Islet precursor cell (in vitro differentiated cells): Measurements from ENCODE around the gene ROCK2.
"Not testable (repeated sequence)": the region's sequence is repeated elsewhere in the genome, so short reads cannot be mapped to it uniquely, and the experiment has no call there.

ENCODE experiments used
- DNase-seq: peaks from one replicate; pipeline ENCODE4 v3.0.0-alpha.2; 2018

The ROCK2 gene

DNA sequence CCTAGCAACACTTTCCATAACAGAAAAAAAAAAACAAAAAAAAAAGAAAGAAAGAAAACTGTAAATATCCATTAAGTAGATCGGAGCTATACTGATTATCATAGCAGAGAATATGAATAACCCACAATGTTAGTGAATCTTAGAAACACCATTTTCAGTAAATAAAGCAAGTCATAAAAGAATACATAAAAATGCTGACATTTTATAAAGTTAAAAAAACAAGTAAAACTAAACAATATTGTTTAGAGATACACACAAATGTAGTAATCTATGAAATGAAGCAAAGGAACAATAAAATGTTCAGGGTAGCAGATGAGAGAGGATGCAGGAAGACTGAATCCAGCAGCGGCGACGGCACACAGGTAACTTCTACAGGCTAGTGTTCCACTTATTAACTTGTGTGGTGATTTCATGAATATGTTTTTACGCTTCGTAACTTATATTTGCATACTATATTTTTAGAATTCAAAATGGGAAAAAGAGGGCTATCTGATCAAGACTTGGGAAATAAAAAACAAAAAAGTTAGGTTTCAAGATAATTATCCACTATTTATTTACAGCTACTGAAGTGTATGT lies 4.8 kb downstream of the ROCK2 start:
- DNase-seq, result no peak

GRCh38 chr2:11338580-11338979 lies 5.9 kb downstream of the ROCK2 start:
- DNase-seq, result no peak

- DNase-seq, result no peak
Measured at GRCh38 chr2:11337909-11338308, 6.5 kb downstream of the ROCK2 start.

DNA sequence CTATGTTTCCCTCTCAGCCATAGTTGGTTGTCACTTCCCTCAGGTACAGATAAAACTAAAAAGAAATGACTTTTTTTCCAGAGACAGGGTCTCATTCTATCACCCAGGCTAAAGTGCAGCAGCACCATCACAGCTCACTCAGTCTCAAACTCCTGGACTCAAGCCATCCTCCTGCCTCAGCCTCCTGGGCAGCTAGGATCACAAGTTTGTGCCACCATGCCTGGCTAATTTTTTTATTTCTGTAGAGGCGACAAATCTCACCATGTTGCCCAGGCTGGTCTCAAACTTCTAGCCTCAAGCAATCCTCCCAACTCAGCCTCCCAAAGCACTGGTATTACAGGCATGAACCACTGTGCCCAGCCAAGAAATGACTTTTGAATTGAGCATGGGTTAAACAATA lies 8.2 kb downstream of the ROCK2 start:
- no peak for DNase-seq

- no peak for DNase-seq
Measured at GRCh38 chr2:11333427-11334183, 10.8 kb downstream of the ROCK2 start.

GRCh38 chr2:11332596-11332995 lies 11.8 kb downstream of the ROCK2 start:
- no peak for DNase-seq

- no peak for DNase-seq
Measured at GRCh38 chr2:11330457-11331142, 13.8 kb downstream of the ROCK2 start.

DNA sequence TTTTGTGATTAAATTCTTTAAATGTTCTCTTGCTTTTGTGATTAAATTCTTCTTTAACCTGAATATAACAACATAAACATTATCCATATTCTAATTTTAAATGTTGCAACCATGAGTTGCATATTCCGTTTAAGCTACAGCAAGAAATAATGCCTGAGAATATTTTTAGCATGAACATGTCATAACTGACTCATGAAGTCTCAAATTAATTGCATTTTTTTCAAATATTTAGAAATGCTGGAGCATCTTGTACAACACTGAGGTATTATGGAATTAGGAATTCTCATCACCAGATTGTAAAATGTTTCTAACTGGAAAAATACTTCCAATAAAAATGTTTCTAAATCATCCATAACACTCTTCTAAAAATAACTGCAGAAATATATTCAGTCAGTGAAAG lies 14.7 kb downstream of the ROCK2 start:
- no peak for DNase-seq

- not testable (repeated sequence) for DNase-seq
Measured at GRCh38 chr2:11328522-11328921, 15.9 kb downstream of the ROCK2 start.

DNA sequence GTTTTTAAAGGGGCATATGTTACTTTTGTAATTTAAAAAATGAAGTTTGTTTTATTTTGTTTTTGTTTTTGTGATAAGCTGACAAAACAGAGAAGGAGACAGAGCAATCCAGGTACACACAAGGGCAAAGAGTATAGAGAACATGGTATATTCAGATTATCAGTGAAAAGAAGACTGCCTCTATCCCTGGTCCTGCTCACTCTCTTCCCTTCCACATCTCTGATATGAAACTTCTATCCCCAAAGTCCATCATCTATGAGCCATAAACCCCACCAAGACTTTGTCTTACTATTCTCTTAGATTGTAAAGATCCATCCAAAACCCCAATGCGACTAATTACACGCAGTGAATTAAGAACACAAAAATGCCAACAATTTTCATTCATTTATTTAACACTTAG lies 16.6 kb downstream of the ROCK2 start:
- DNase-seq, result no peak

- no peak for DNase-seq
Measured at GRCh38 chr2:11326677-11327211, 17.7 kb downstream of the ROCK2 start.

DNA sequence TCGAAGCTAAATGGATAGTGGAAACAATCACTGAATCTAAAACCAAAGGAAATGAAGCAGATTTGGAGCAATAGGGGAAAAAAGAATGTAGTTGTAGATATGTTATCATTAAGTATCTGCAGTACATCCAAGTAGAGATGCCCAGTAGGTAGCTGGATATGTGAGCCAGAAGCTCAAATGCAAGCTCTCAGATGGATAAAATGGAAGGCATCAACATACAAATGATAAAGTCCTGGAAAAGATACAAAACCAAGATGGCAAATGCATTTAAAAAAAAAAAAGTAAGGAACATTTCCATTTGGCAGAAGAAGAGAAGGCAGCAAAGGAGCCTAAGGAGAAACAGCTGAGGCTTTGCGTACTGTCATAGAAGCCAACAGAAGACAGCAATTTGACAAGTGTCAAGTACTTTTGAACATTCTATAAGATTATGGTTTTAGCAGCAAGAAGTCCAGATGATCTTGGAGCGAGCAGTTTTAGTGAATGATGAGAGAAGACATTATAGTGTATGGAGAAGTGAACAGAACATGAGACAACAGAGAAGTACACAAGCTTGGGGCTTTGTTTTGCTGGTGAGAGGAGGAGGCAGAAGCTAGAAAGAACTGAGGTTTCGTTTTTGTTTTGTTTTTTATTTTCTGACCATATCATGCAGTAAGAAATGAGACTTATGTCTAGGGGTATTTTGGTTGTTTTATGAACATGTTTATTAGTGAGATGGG lies 18.3 kb downstream of the ROCK2 start:
- no peak for DNase-seq

DNA sequence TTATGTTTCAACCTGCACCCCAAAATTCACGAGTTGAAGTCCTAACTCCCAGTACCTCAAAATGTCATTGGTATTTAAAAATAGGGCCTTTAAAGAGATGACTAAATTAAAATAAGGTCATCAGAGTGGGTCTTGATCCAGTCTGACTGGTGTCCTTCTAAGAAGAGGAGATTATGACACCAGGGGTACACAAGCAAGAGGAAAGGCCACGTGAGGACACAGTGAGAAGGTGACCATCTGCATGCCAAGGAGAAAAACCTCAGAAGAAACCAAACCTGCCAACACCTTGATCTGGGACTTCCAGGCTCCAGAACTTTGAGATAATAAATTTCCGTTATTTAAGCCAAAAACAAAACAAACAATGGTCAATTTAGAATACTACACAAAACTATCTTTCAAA lies 22.6 kb downstream of the ROCK2 start:
- DNase-seq, result no peak

DNA sequence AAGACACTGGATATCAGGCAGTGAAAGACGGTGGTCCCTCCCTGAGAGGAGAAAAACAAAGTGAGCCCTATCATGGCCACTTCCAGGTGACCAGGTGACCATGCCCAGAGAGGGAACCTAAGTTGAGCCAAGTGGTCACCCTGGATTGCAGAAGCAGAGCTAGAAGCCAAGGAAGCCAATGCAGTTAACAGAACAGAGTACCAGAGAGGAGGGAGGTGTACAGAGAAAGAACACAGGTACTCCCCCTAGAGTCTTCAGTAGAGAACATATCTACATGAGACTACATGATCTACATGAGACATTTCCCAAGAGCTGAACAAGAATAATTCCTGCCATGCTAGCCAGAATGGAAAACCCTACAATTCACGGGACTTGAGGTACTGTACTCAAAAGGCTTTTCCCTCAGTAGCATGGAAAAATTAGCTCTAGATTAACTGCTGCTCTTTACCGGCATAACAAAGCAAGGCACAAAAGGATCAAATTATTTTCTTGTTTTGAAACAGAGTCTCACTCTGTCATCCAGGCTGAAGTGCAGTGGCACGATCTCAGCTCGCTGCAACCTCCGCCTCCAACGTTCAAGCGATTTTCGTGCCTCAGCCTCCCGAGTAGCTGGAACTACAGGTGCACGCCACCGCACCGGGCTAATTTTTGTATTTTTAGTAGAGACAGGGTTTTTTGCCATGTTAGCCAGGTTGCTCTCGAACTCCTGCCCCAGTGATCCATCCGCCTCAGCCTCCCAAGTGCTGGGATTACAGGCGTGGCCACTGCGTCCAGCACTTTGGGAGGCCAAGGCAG lies 23.5 kb downstream of the ROCK2 start:
- DNase-seq, result no peak

DNA sequence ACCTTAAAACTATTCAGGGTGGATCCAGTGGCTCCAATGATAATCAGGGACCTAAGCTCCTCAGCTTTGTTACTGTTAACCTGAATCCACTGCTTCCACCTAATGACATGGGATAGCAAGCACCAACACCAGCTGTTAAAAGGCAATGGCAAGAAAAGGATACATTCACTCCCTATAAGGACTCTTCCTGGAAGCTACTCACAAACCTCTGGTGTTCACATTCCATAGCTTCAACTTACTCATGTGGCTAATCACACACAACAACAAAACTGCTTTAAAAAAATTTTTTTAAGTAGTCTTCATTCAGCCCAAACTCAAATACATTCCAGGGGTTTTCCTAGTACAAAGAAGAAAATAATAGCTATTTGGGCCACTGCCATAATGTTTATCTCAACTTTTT lies 24.5 kb downstream of the ROCK2 start:
- no peak for DNase-seq

- DNase-seq, result no peak
Measured at GRCh38 chr2:11315074-11315705, 29.2 kb downstream of the ROCK2 start.

DNA sequence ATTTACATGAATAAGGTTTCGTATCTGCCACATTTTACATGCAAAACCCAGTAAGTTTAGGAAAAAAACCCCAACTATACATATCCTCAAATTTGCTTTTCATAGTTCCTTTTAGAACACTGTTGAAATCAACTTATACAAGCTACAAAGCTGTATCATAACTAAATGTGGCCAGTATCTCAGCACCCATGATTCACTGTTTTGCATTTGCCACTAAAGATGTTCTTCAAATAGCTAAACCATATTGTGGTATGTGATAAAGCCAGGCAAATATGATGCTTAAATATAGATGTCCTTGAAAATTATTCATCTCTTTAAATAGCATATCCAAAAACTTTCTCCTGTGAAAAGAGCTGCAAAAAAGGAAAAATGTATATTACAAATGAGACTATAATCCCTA lies 29.9 kb downstream of the ROCK2 start:
- DNase-seq, result no peak

- no peak for DNase-seq
Measured at GRCh38 chr2:11312770-11313471, 31.5 kb downstream of the ROCK2 start.

- DNase-seq, result no peak
Measured at GRCh38 chr2:11311543-11311942, 32.9 kb downstream of the ROCK2 start.

DNA sequence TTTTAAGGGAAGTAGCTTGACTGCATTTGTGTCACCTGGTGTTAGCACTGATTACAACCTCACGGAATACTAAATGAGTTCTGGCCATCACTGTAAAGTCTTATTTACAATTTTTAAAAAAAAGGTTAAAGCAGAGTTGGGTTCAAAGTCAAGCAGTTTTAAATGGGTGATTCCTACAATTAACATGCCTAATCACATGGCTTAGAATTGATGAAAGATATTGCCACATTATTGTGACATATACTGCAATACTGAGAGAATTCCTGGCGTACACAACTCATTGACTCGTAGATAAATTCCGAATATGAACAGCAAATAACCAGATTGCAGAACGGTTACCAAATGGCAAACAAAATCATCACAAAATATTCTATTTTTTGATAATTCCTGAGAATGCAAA lies 34.2 kb downstream of the ROCK2 start:
- no peak for DNase-seq

DNA sequence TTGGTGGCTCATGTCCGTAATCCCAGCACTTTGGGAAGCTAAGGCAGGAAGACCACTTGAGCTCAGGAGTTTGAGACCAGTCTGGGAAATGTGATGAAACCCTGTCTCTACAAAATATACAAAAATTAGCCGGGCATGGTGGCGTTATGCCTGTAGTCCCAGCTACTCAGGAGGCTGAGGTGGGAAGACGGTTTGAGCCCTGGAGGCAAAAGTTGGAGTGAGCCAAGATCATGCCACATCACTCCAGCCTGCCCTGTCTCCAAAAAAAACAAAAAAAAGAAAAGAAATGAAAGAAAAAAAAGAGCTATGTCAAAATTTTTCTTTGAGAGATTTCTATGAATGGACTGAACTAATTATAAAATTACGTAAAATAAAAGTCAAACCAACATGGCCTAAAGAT lies 34.7 kb downstream of the ROCK2 start:
- DNase-seq, result no peak
